ENCODE data around the gene ATP9B. TPM values are rescaled to one million over a fixed set of nuclear protein-coding genes. Genes with fewer than 3 reads are reported as not detected.

ATP9B gene
- total and polyA plus RNA-seq, 2 donors = 14.9 to 19.3 TPM

- H3K36me3 ChIP-seq (ENCODE audit: control insufficient read depth in 2 of 2, insufficient read depth in 2 of 2, low read length in 1 of 2) = peaks cover 7 to 8% of the 10 kb centered on the region in 2 donors
- no peak for DNase-seq (ENCODE audit: low read depth in 6 of 9, low spot score in 9 of 9)
These were observed 66.7 kb downstream of the ATP9B start for GRCh38 chr18:79135924-79136323.

GRCh38 chr18:79136742-79137141 is 67.5 kb downstream of the ATP9B start:
- H3K4me1 ChIP-seq (ENCODE audit: control insufficient read depth in 2 of 2, insufficient read depth in 2 of 2, low read length in 2 of 2) = no peaks in the 10 kb centered on the region
- WGBS = 97% methylated on average over 6 of the region's 6 CpGs
- H3K27me3 ChIP-seq (ENCODE audit: control insufficient read depth in 2 of 2, insufficient read depth in 1 of 2, low read length in 1 of 2) = no peaks in the 10 kb centered on the region
- no peak overlapping the region for H3K27ac ChIP-seq (ENCODE audit: low read depth in 1 of 2, low read length in 1 of 2)
- no peaks in the 10 kb centered on the region for H3K9me3 ChIP-seq (ENCODE audit: control insufficient read depth in 2 of 2, insufficient read depth in 1 of 2, low read length in 1 of 2)
- no peak overlapping the region for H3K4me3 ChIP-seq (ENCODE audit: low read length in 2 of 2)
- peaks cover 7 to 8% of the 10 kb centered on the region in 2 donors for H3K36me3 ChIP-seq (ENCODE audit: control insufficient read depth in 2 of 2, insufficient read depth in 2 of 2, low read length in 1 of 2)
- no peak for DNase-seq (ENCODE audit: low read depth in 6 of 9, low spot score in 9 of 9)

More at GRCh38 chr18:79135924-79136323, 66.7 kb downstream of the ATP9B start:
- no peaks in the 10 kb centered on the region for H3K9me3 ChIP-seq (ENCODE audit: control insufficient read depth in 2 of 2, insufficient read depth in 1 of 2, low read length in 1 of 2)
- no peaks in the 10 kb centered on the region for H3K27me3 ChIP-seq (ENCODE audit: control insufficient read depth in 2 of 2, insufficient read depth in 1 of 2, low read length in 1 of 2)
- no peak overlapping the region for H3K4me3 ChIP-seq (ENCODE audit: low read length in 2 of 2)
- H3K4me1 ChIP-seq (ENCODE audit: control insufficient read depth in 2 of 2, insufficient read depth in 2 of 2, low read length in 2 of 2) = no peaks in the 10 kb centered on the region
- H3K27ac ChIP-seq (ENCODE audit: low read depth in 1 of 2, low read length in 1 of 2) = no peak overlapping the region

- Histone ChIP-seq H3K27me3 (ENCODE audit: control insufficient read depth in 2 of 2, insufficient read depth in 1 of 2, low read length in 1 of 2) (no peaks in the 10 kb centered on the region), H3K4me3 (ENCODE audit: low read length in 2 of 2) (no peak overlapping the region), H3K36me3 (ENCODE audit: control insufficient read depth in 2 of 2, insufficient read depth in 2 of 2, low read length in 1 of 2) (peaks cover 3 to 4% of the 10 kb centered on the region in 2 donors), H3K4me1 (ENCODE audit: control insufficient read depth in 2 of 2, insufficient read depth in 2 of 2, low read length in 2 of 2) (no peaks in the 10 kb centered on the region), H3K9me3 (ENCODE audit: control insufficient read depth in 2 of 2, insufficient read depth in 1 of 2, low read length in 1 of 2) (no peaks in the 10 kb centered on the region), H3K27ac (ENCODE audit: low read depth in 1 of 2, low read length in 1 of 2) (no peak overlapping the region)
- DNase-seq (ENCODE audit: low read depth in 6 of 9, low spot score in 9 of 9) = peak in 2 of 9 donors; percentile 8 to 35
- WGBS = 74% methylated on average over 4 of the region's 4 CpGs
These were observed 70.0 kb downstream of the ATP9B start for GRCh38 chr18:79139206-79139605.

GRCh38 chr18:79147014-79147413 is 77.8 kb downstream of the ATP9B start:
- no peaks in the 10 kb centered on the region for H3K9me3 ChIP-seq (ENCODE audit: control insufficient read depth in 2 of 2, insufficient read depth in 1 of 2, low read length in 1 of 2)

GRCh38 chr18:79151191-79151590 is 82.0 kb downstream of the ATP9B start:
- Histone ChIP-seq H3K9me3 (ENCODE audit: control insufficient read depth in 2 of 2, insufficient read depth in 1 of 2, low read length in 1 of 2) (no peaks in the 10 kb centered on the region), H3K4me1 (ENCODE audit: control insufficient read depth in 2 of 2, insufficient read depth in 2 of 2, low read length in 2 of 2) (no peaks in the 10 kb centered on the region), H3K27me3 (ENCODE audit: control insufficient read depth in 2 of 2, insufficient read depth in 1 of 2, low read length in 1 of 2) (no peaks in the 10 kb centered on the region), H3K27ac (ENCODE audit: low read depth in 1 of 2, low read length in 1 of 2) (no peak overlapping the region), H3K36me3 (ENCODE audit: control insufficient read depth in 2 of 2, insufficient read depth in 2 of 2, low read length in 1 of 2) (peaks cover 8 to 11% of the 10 kb centered on the region in 2 donors), H3K4me3 (ENCODE audit: low read length in 2 of 2) (no peak overlapping the region)
- 97% methylated on average over 2 of the region's 2 CpGs for WGBS
- no peak for DNase-seq (ENCODE audit: low read depth in 6 of 9, low spot score in 9 of 9)

More at GRCh38 chr18:79147014-79147413, 77.8 kb downstream of the ATP9B start:
- WGBS = 99% methylated on average over 4 of the region's 4 CpGs
- Histone ChIP-seq H3K4me3 (ENCODE audit: low read length in 2 of 2) (no peak overlapping the region), H3K36me3 (ENCODE audit: control insufficient read depth in 2 of 2, insufficient read depth in 2 of 2, low read length in 1 of 2) (peaks cover 13 to 15% of the 10 kb centered on the region in 2 donors), H3K27ac (ENCODE audit: low read depth in 1 of 2, low read length in 1 of 2) (no peak overlapping the region), H3K4me1 (ENCODE audit: control insufficient read depth in 2 of 2, insufficient read depth in 2 of 2, low read length in 2 of 2) (no peaks in the 10 kb centered on the region), H3K27me3 (ENCODE audit: control insufficient read depth in 2 of 2, insufficient read depth in 1 of 2, low read length in 1 of 2) (no peaks in the 10 kb centered on the region)
- DNase-seq (ENCODE audit: low read depth in 6 of 9, low spot score in 9 of 9) = no peak

- 84% methylated on average over 4 of the region's 4 CpGs for WGBS
- no peaks in the 10 kb centered on the region for H3K27me3 ChIP-seq (ENCODE audit: control insufficient read depth in 2 of 2, insufficient read depth in 1 of 2, low read length in 1 of 2)
- no peak overlapping the region for H3K4me3 ChIP-seq (ENCODE audit: low read length in 2 of 2)
- H3K9me3 ChIP-seq (ENCODE audit: control insufficient read depth in 2 of 2, insufficient read depth in 1 of 2, low read length in 1 of 2) = no peaks in the 10 kb centered on the region
- no peak for DNase-seq (ENCODE audit: low read depth in 6 of 9, low spot score in 9 of 9)
- no peaks in the 10 kb centered on the region for H3K4me1 ChIP-seq (ENCODE audit: control insufficient read depth in 2 of 2, insufficient read depth in 2 of 2, low read length in 2 of 2)
- peaks cover 7 to 8% of the 10 kb centered on the region in 2 donors for H3K36me3 ChIP-seq (ENCODE audit: control insufficient read depth in 2 of 2, insufficient read depth in 2 of 2, low read length in 1 of 2)
- no peak overlapping the region for H3K27ac ChIP-seq (ENCODE audit: low read depth in 1 of 2, low read length in 1 of 2)
These were observed 87.1 kb downstream of the ATP9B start for GRCh38 chr18:79156327-79156726.

- Histone ChIP-seq H3K4me1 (ENCODE audit: control insufficient read depth in 2 of 2, insufficient read depth in 2 of 2, low read length in 2 of 2) (no peaks in the 10 kb centered on the region), H3K36me3 (ENCODE audit: control insufficient read depth in 2 of 2, insufficient read depth in 2 of 2, low read length in 1 of 2) (peaks cover 16 to 27% of the 10 kb centered on the region in 2 donors), H3K9me3 (ENCODE audit: control insufficient read depth in 2 of 2, insufficient read depth in 1 of 2, low read length in 1 of 2) (no peaks in the 10 kb centered on the region), H3K27ac (ENCODE audit: low read depth in 1 of 2, low read length in 1 of 2) (no peak overlapping the region), H3K4me3 (ENCODE audit: low read length in 2 of 2) (no peak overlapping the region), H3K27me3 (ENCODE audit: control insufficient read depth in 2 of 2, insufficient read depth in 1 of 2, low read length in 1 of 2) (no peaks in the 10 kb centered on the region)
- whole genome bisulfite sequencing = 97% methylated on average over 1 of the region's 1 CpG
- no peak for DNase-seq (ENCODE audit: low read depth in 6 of 9, low spot score in 9 of 9)
These were observed 95.5 kb downstream of the ATP9B start for GRCh38 chr18:79164706-79165105.

- H3K4me1 ChIP-seq (ENCODE audit: control insufficient read depth in 2 of 2, insufficient read depth in 2 of 2, low read length in 2 of 2) = no peaks in the 10 kb centered on the region
- H3K4me3 ChIP-seq (ENCODE audit: low read length in 2 of 2) = no peak overlapping the region
- no peak for DNase-seq (ENCODE audit: low read depth in 6 of 9, low spot score in 9 of 9)
- H3K27me3 ChIP-seq (ENCODE audit: control insufficient read depth in 2 of 2, insufficient read depth in 1 of 2, low read length in 1 of 2) = no peaks in the 10 kb centered on the region
- no peak overlapping the region for H3K27ac ChIP-seq (ENCODE audit: low read depth in 1 of 2, low read length in 1 of 2)
- H3K9me3 ChIP-seq (ENCODE audit: control insufficient read depth in 2 of 2, insufficient read depth in 1 of 2, low read length in 1 of 2) = no peaks in the 10 kb centered on the region
- peaks cover 16 to 27% of the 10 kb centered on the region in 2 donors for H3K36me3 ChIP-seq (ENCODE audit: control insufficient read depth in 2 of 2, insufficient read depth in 2 of 2, low read length in 1 of 2)
- WGBS = 99% methylated on average over 13 of the region's 13 CpGs
These were observed 97.5 kb downstream of the ATP9B start for GRCh38 chr18:79166702-79167101.

GRCh38 chr18:79167526-79168190 is 98.5 kb downstream of the ATP9B start:
- no peaks in the 10 kb centered on the region for H3K27me3 ChIP-seq (ENCODE audit: control insufficient read depth in 2 of 2, insufficient read depth in 1 of 2, low read length in 1 of 2)
- no peak for DNase-seq (ENCODE audit: low read depth in 6 of 9, low spot score in 9 of 9)
- H3K27ac ChIP-seq (ENCODE audit: low read depth in 1 of 2, low read length in 1 of 2) = no peak overlapping the region
- H3K36me3 ChIP-seq (ENCODE audit: control insufficient read depth in 2 of 2, insufficient read depth in 2 of 2, low read length in 1 of 2) = peaks cover 16 to 27% of the 10 kb centered on the region in 2 donors
- WGBS = 98% methylated on average over 18 of the region's 18 CpGs
- no peaks in the 10 kb centered on the region for H3K9me3 ChIP-seq (ENCODE audit: control insufficient read depth in 2 of 2, insufficient read depth in 1 of 2, low read length in 1 of 2)
- no peak overlapping the region for H3K4me3 ChIP-seq (ENCODE audit: low read length in 2 of 2)
- no peaks in the 10 kb centered on the region for H3K4me1 ChIP-seq (ENCODE audit: control insufficient read depth in 2 of 2, insufficient read depth in 2 of 2, low read length in 2 of 2)
